HepG2 (cell line): Measurements from ENCODE around the gene ZKSCAN4. TPM values are rescaled to one million over a fixed set of nuclear protein-coding genes. Genes with fewer than 3 reads are reported as not detected.

Source experiments
- CBX1 ChIP-seq: IDR thresholded peaks from one replicate; pipeline ENCODE4 v1.6.1; 2016; ENCODE audit warnings: antibody characterized with exemption, low read depth
- EP300 ChIP-seq, 3 experiments: sonication (generic) in 1 of 3; formaldehyde crosslinking in 1 of 3; IDR thresholded peaks; 2 replicates each; pipeline versions ENCODE4 v1.5.1 to v1.6.1; 2011 to 2020; ENCODE audit warnings: low read depth in 2 of 3, low read length in 2 of 3, borderline replicate concordance in 1 of 3, improper control_type of control experiment in 1 of 3, mild to moderate bottlenecking in 1 of 3, missing genetic modification reagents in 1 of 3, moderate library complexity in 1 of 3
- ESRRA ChIP-seq: sonication (generic); formaldehyde crosslinking; IDR thresholded peaks from 2 replicates; pipeline ENCODE4 v1.5.1; 2020; ENCODE audit warnings: mild to moderate bottlenecking, low read depth, missing genetic modification reagents
- HNF4A ChIP-seq: sonication (generic); formaldehyde crosslinking; IDR thresholded peaks from 2 replicates; pipeline ENCODE4 v1.4.0; 2020; ENCODE audit warnings: missing genetic modification reagents
- IKZF4 ChIP-seq: sonication (generic); formaldehyde crosslinking; IDR thresholded peaks from 2 replicates; pipeline ENCODE4 v1.5.1; 2020; ENCODE audit warnings: borderline replicate concordance, mild to moderate bottlenecking, low read depth, missing genetic modification reagents; ENCODE audit errors: not compliant biosample characterization
- NCOA1 ChIP-seq: sonication (generic); formaldehyde crosslinking; IDR thresholded peaks from 2 replicates; pipeline ENCODE4 v1.9.0; 2021; ENCODE audit warnings: missing genetic modification reagents
- NFE2L2 ChIP-seq: fragments of 150-350 bp; IDR thresholded peaks from 2 replicates; pipeline ENCODE4 v1.6.1; 2014; ENCODE audit warnings: low read length
- REST ChIP-seq, 2 experiments: IDR thresholded peaks; 2 replicates each; pipeline ENCODE4 v1.6.1; 2011 to 2012; ENCODE audit warnings: low read length in 2 of 2, borderline replicate concordance in 1 of 2, low read depth in 1 of 2, mild to moderate bottlenecking in 1 of 2, moderate library complexity in 1 of 2
- YEATS2 ChIP-seq: sonication (generic); formaldehyde crosslinking; IDR thresholded peaks from 2 replicates; pipeline ENCODE4 v1.4.0; 2020; ENCODE audit warnings: missing genetic modification reagents, borderline replicate concordance
- ZBTB37 ChIP-seq: sonication (generic); formaldehyde crosslinking; IDR thresholded peaks from 2 replicates; pipeline ENCODE4 v1.4.0; 2020; ENCODE audit warnings: mild to moderate bottlenecking, missing genetic modification reagents
- ZNF232 ChIP-seq: sonication (generic); formaldehyde crosslinking; IDR thresholded peaks from 2 replicates; pipeline ENCODE4 v1.4.0; 2020; ENCODE audit warnings: missing genetic modification reagents, borderline replicate concordance
- ZNF530 ChIP-seq: sonication (generic); formaldehyde crosslinking; IDR thresholded peaks from 2 replicates; pipeline ENCODE4 v1.5.0; 2020; ENCODE audit warnings: low read depth, mild to moderate bottlenecking, missing genetic modification reagents
- ZNF550 ChIP-seq: sonication (generic); formaldehyde crosslinking; IDR thresholded peaks from 2 replicates; pipeline ENCODE4 v1.4.0; 2020; ENCODE audit warnings: mild to moderate bottlenecking, missing genetic modification reagents, borderline replicate concordance
- ZNF670 ChIP-seq: sonication (generic); formaldehyde crosslinking; IDR thresholded peaks from 2 replicates; pipeline ENCODE4 v1.8.0; 2022; ENCODE audit warnings: mild to moderate bottlenecking, missing genetic modification reagents, borderline replicate concordance
- ZSCAN22 ChIP-seq: sonication (generic); formaldehyde crosslinking; IDR thresholded peaks from 2 replicates; pipeline ENCODE4 v1.4.0; 2020; ENCODE audit warnings: mild to moderate bottlenecking, missing genetic modification reagents
- polyA plus RNA-seq, 8 experiments: library from polyadenylated mRNA; depleted of rRNA in 3 of 8; stranded (reverse) in 7 of 8; unstranded in 1 of 8; fragments of >200 nt; fragmentation: Illumina TruSeq in 4 of 8; extraction: Trizol in 4 of 8; gene quantifications; 2 replicates each; pipeline versions ENCODE4 v1.2.1 to v1.2.3, GENCODE V29; 2011 to 2016; ENCODE audit warnings: low read depth in 4 of 8, missing spikeins in 1 of 8, mixed read lengths in 1 of 8; ENCODE audit not compliant: insufficient read depth in 1 of 8
- total RNA-seq, 5 experiments: library from RNA; depleted of rRNA; stranded (reverse); fragments of >200 nt; fragmentation: Illumina TruSeq; extraction: Trizol; gene quantifications; 2 replicates each; pipeline ENCODE4 v1.2.3, GENCODE V29; 2016; ENCODE audit warnings: low read depth in 1 of 5
- TF ChIP-seq, protein P1 (sequence below): sonication (generic); formaldehyde crosslinking; IDR thresholded peaks from 2 replicates; pipeline ENCODE4 v1.5.1; 2020; ENCODE audit warnings: mild to moderate bottlenecking, missing genetic modification reagents
- TF ChIP-seq, protein P2 (sequence below): sonication (generic); formaldehyde crosslinking; IDR thresholded peaks from 2 replicates; pipeline ENCODE4 v1.4.0; 2020; ENCODE audit warnings: mild to moderate bottlenecking, missing genetic modification reagents

The ZKSCAN4 gene
- total and polyA plus RNA-seq, 2 of the 13 experiments (the other 11 are each of a cell fraction or from before 2014, with no cell fraction given): 2.9 to 7.8 TPM

DNA sequence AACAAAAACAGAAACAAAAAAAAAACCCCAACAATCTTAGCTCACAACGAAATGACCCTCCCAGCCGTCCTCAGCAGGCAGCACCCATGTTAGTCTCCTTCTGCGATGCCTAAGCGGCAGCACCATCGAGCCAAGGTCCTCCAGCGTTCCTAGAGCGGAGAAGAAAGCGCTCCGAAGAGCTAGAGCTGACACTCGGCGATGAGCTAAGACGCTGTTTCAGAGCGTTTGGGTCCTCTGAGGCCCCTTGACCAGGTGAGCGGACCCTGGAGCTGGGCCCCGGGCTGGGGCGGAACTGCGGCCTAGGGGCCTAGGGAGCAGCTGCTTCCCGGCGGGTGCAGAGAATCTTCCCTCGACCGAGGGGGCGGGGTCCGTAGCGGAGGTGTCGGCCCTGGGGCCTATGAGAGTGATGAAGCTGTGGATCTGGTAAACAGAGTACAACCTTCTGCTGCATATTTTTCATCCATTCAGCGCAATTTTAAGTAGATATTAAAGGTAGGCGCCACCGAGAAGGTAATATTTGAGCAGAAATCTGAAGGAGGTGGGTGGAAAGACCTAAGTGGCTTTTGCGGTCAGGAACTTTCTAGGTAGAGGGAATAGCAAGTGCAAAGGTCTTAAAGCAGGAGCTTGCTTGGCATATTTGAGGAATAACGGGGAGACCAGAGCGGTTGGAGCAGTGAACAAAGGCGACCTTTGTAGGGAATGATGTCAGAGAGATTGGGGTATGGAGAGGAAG is 15.1 kb upstream of the ZKSCAN4 start, which contains the start of gene ZSCAN26 (continued):
- TF ChIP-seq YEATS2 (CRISPR knock-in tag): peak; percentile 95
- TF ChIP-seq NFE2L2: no peak
- TF ChIP-seq IKZF4 (CRISPR knock-in tag): peak; percentile 46
- TF ChIP-seq EP300 (IDR thresholded peaks at IDR 0.05; ENCODE audit: low read depth in 2 of 2, low read length in 2 of 2): peak; percentile 3 to 44; a peak in 1 of 4 replicates
- peak; percentile 62; the same call in 1 of the 2 replicates for TF ChIP-seq EP300 (CRISPR knock-in tag; IDR thresholded peaks at IDR 0.05; ENCODE audit: borderline replicate concordance)
- TF ChIP-seq, protein P1, sequence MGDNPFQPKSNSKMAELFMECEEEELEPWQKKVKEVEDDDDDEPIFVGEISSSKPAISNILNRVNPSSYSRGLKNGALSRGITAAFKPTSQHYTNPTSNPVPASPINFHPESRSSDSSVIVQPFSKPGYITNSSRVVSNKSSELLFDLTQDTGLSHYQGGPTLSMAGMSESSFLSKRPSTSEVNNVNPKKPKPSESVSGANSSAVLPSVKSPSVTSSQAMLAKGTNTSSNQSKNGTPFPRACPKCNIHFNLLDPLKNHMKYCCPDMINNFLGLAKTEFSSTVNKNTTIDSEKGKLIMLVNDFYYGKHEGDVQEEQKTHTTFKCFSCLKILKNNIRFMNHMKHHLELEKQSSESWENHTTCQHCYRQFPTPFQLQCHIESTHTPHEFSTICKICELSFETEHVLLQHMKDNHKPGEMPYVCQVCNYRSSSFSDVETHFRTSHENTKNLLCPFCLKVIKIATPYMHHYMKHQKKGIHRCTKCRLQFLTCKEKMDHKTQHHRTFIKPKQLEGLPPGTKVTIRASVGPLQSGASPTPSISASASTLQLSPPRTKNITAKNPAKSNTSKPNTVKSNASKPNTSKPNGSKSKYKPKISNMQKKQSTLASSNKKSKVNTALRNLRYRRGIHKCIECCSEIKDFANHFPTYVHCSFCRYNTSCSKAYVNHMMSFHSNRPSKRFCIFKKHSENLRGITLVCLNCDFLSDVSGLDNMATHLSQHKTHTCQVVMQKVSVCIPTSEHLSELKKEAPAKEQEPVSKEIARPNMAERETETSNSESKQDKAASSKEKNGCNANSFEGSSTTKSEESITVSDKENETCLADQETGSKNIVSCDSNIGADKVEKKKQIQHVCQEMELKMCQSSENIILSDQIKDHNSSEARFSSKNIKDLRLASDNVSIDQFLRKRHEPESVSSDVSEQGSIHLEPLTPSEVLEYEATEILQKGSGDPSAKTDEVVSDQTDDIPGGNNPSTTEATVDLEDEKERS (CRISPR knock-in tag): peak; percentile 90; the same call in 1 of the 2 replicates
- TF ChIP-seq CBX1: peak; percentile 40
- peak; percentile 97 for TF ChIP-seq ZNF232 (CRISPR knock-in tag)
- TF ChIP-seq ZSCAN22 (CRISPR knock-in tag): no peak
- TF ChIP-seq, protein P2, sequence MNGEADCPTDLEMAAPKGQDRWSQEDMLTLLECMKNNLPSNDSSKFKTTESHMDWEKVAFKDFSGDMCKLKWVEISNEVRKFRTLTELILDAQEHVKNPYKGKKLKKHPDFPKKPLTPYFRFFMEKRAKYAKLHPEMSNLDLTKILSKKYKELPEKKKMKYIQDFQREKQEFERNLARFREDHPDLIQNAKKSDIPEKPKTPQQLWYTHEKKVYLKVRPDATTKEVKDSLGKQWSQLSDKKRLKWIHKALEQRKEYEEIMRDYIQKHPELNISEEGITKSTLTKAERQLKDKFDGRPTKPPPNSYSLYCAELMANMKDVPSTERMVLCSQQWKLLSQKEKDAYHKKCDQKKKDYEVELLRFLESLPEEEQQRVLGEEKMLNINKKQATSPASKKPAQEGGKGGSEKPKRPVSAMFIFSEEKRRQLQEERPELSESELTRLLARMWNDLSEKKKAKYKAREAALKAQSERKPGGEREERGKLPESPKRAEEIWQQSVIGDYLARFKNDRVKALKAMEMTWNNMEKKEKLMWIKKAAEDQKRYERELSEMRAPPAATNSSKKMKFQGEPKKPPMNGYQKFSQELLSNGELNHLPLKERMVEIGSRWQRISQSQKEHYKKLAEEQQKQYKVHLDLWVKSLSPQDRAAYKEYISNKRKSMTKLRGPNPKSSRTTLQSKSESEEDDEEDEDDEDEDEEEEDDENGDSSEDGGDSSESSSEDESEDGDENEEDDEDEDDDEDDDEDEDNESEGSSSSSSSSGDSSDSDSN: peak; percentile 94
- TF ChIP-seq ZNF530: no peak
- TF ChIP-seq ZNF670 (CRISPR knock-in tag): peak; percentile 89; the same call in 1 of the 2 replicates
- no peak for TF ChIP-seq ESRRA (CRISPR knock-in tag)
- TF ChIP-seq ZNF550: peak; percentile 86; the same call in 1 of the 2 replicates
- TF ChIP-seq NCOA1 (CRISPR knock-in tag): peak; percentile 72; the same call in 1 of the 2 replicates
- TF ChIP-seq HNF4A (CRISPR knock-in tag): peak; percentile 52
- TF ChIP-seq ZBTB37 (CRISPR knock-in tag): no peak
- no peak for TF ChIP-seq REST (IDR thresholded peaks at IDR 0.05; ENCODE audit: borderline replicate concordance in 1 of 2, low read depth in 1 of 2, low read length in 2 of 2)
